ENCODE measurements around the gene AK5.

The AK5 gene

GRCh38 chr1:77459881-77460280 is 178.1 kb downstream of the AK5 start:
- H4K20me1 ChIP-seq (ENCODE audit: insufficient read depth, low read length, poor library complexity, severe bottlenecking), result no peaks in the 10 kb centered on the region
- H2AFZ ChIP-seq (ENCODE audit: low read length), result no peak overlapping the region
- H3K79me2 ChIP-seq (ENCODE audit: insufficient read depth, low read length), result no peaks in the 10 kb centered on the region
- TF ChIP-seq EZH2phosphoT487 (IDR thresholded peaks at IDR 0.05; ENCODE audit: borderline replicate concordance), result no peak
- no peaks in the 10 kb centered on the region for H3K27me3 ChIP-seq (ENCODE audit: insufficient read depth, low read length, poor library complexity, severe bottlenecking)
- no peak overlapping the region for H3K9ac ChIP-seq (ENCODE audit: low read depth, low read length, poor library complexity, severe bottlenecking)
- no peaks in the 10 kb centered on the region for H3K9me2 ChIP-seq (replicated peaks; ENCODE audit: low read depth, low read length)
- no peaks in the 10 kb centered on the region for H3F3A ChIP-seq (ENCODE audit: low read depth)
- H3K4me3 ChIP-seq (ENCODE audit: low read length, poor library complexity, severe bottlenecking), result no peak overlapping the region
- no peaks in the 10 kb centered on the region for H3K9me3 ChIP-seq (ENCODE audit: insufficient read depth, low read depth, low read length)
- no peaks in the 10 kb centered on the region for H3K4me1 ChIP-seq (ENCODE audit: insufficient read depth, low read length, poor library complexity, severe bottlenecking)
- H3K4me2 ChIP-seq (ENCODE audit: low read depth, low read length, poor library complexity, severe bottlenecking), result no peak overlapping the region
- no peaks in the 10 kb centered on the region for H3K36me3 ChIP-seq (ENCODE audit: insufficient read depth, low read length)

DNA sequence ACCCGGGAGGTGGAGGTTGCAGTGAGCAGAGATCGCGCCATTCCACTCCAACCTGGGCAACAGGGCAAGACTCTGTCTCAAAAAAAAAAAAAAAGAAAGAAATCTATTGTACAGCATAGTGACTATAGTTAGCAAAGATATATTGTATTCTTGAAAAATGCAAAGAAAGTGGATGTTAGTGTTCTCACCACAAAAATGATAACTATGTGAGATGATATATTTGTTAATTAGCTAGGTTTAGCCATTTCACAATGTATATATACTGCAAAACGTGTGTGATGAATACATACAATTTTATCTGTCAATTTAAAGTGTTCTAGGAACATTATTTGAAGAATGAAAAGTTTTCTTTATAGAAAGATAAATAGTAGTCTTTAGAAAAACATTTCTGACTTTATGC is 179.9 kb downstream of the AK5 start:
- TF ChIP-seq EZH2phosphoT487 (IDR thresholded peaks at IDR 0.05; ENCODE audit: borderline replicate concordance), result no peak
- TF ChIP-seq, protein P1, sequence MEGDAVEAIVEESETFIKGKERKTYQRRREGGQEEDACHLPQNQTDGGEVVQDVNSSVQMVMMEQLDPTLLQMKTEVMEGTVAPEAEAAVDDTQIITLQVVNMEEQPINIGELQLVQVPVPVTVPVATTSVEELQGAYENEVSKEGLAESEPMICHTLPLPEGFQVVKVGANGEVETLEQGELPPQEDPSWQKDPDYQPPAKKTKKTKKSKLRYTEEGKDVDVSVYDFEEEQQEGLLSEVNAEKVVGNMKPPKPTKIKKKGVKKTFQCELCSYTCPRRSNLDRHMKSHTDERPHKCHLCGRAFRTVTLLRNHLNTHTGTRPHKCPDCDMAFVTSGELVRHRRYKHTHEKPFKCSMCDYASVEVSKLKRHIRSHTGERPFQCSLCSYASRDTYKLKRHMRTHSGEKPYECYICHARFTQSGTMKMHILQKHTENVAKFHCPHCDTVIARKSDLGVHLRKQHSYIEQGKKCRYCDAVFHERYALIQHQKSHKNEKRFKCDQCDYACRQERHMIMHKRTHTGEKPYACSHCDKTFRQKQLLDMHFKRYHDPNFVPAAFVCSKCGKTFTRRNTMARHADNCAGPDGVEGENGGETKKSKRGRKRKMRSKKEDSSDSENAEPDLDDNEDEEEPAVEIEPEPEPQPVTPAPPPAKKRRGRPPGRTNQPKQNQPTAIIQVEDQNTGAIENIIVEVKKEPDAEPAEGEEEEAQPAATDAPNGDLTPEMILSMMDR (conservative IDR thresholded peaks at IDR 0.05; ENCODE audit: low read length), result no peak
- Histone ChIP-seq H3K9ac (ENCODE audit: low read depth, low read length, poor library complexity, severe bottlenecking) (no peak overlapping the region), H3K79me2 (ENCODE audit: insufficient read depth, low read length) (no peaks in the 10 kb centered on the region), H3K9me2 (replicated peaks; ENCODE audit: low read depth, low read length) (no peaks in the 10 kb centered on the region), H3K27me3 (ENCODE audit: insufficient read depth, low read length, poor library complexity, severe bottlenecking) (no peaks in the 10 kb centered on the region), H3K36me3 (ENCODE audit: insufficient read depth, low read length) (no peaks in the 10 kb centered on the region), H3K4me1 (ENCODE audit: insufficient read depth, low read length, poor library complexity, severe bottlenecking) (no peaks in the 10 kb centered on the region), H3F3A (ENCODE audit: low read depth) (no peaks in the 10 kb centered on the region), H3K9me3 (ENCODE audit: insufficient read depth, low read depth, low read length) (no peaks in the 10 kb centered on the region), H4K20me1 (ENCODE audit: insufficient read depth, low read length, poor library complexity, severe bottlenecking) (no peaks in the 10 kb centered on the region), H3K4me3 (ENCODE audit: low read length, poor library complexity, severe bottlenecking) (no peak overlapping the region), H2AFZ (ENCODE audit: low read length) (no peak overlapping the region), H3K4me2 (ENCODE audit: low read depth, low read length, poor library complexity, severe bottlenecking) (no peak overlapping the region)

GRCh38 chr1:77463216-77463615 is 181.4 kb downstream of the AK5 start:
- no peaks in the 10 kb centered on the region for H3K79me2 ChIP-seq (ENCODE audit: insufficient read depth, low read length)
- H2AFZ ChIP-seq (ENCODE audit: low read length), result no peak overlapping the region
- H3K4me1 ChIP-seq (ENCODE audit: insufficient read depth, low read length, poor library complexity, severe bottlenecking), result no peaks in the 10 kb centered on the region
- no peaks in the 10 kb centered on the region for H3F3A ChIP-seq (ENCODE audit: low read depth)
- no peaks in the 10 kb centered on the region for H3K36me3 ChIP-seq (ENCODE audit: insufficient read depth, low read length)
- no peak overlapping the region for H3K4me2 ChIP-seq (ENCODE audit: low read depth, low read length, poor library complexity, severe bottlenecking)
- no peaks in the 10 kb centered on the region for H4K20me1 ChIP-seq (ENCODE audit: insufficient read depth, low read length, poor library complexity, severe bottlenecking)
- H3K9me3 ChIP-seq (ENCODE audit: insufficient read depth, low read depth, low read length), result no peaks in the 10 kb centered on the region
- no peak overlapping the region for H3K4me3 ChIP-seq (ENCODE audit: low read length, poor library complexity, severe bottlenecking)
- no peak for TF ChIP-seq EZH2phosphoT487 (IDR thresholded peaks at IDR 0.05; ENCODE audit: borderline replicate concordance)
- TF ChIP-seq, protein P1 (conservative IDR thresholded peaks at IDR 0.05; ENCODE audit: low read length), result no peak
- H3K9me2 ChIP-seq (replicated peaks; ENCODE audit: low read depth, low read length), result no peaks in the 10 kb centered on the region
- no peak overlapping the region for H3K9ac ChIP-seq (ENCODE audit: low read depth, low read length, poor library complexity, severe bottlenecking)
- H3K27me3 ChIP-seq (ENCODE audit: insufficient read depth, low read length, poor library complexity, severe bottlenecking), result no peaks in the 10 kb centered on the region

- Histone ChIP-seq H3K36me3 (ENCODE audit: insufficient read depth, low read length) (no peaks in the 10 kb centered on the region), H3K9ac (ENCODE audit: low read depth, low read length, poor library complexity, severe bottlenecking) (no peak overlapping the region), H3K4me2 (ENCODE audit: low read depth, low read length, poor library complexity, severe bottlenecking) (no peak overlapping the region), H2AFZ (ENCODE audit: low read length) (no peak overlapping the region), H4K20me1 (ENCODE audit: insufficient read depth, low read length, poor library complexity, severe bottlenecking) (no peaks in the 10 kb centered on the region), H3K4me1 (ENCODE audit: insufficient read depth, low read length, poor library complexity, severe bottlenecking) (no peaks in the 10 kb centered on the region), H3K27me3 (ENCODE audit: insufficient read depth, low read length, poor library complexity, severe bottlenecking) (no peaks in the 10 kb centered on the region), H3K9me2 (replicated peaks; ENCODE audit: low read depth, low read length) (no peaks in the 10 kb centered on the region), H3K4me3 (ENCODE audit: low read length, poor library complexity, severe bottlenecking) (no peak overlapping the region), H3F3A (ENCODE audit: low read depth) (no peaks in the 10 kb centered on the region), H3K79me2 (ENCODE audit: insufficient read depth, low read length) (no peaks in the 10 kb centered on the region), H3K9me3 (ENCODE audit: insufficient read depth, low read depth, low read length) (no peaks in the 10 kb centered on the region)
- TF ChIP-seq, protein P1 (conservative IDR thresholded peaks at IDR 0.05; ENCODE audit: low read length), result no peak
- TF ChIP-seq EZH2phosphoT487 (IDR thresholded peaks at IDR 0.05; ENCODE audit: borderline replicate concordance), result no peak
Measured at GRCh38 chr1:77465139-77465538, 183.3 kb downstream of the AK5 start.

Measured in Loucy (cell line).